ENCODE results near the gene ZMYND8.
"Not testable (repeated sequence)": the region's sequence is repeated elsewhere in the genome, so short reads cannot be mapped to it uniquely, and the experiment has no call there.

ZMYND8 gene

GRCh38 chr20:47310729-47311128, 45.8 kb downstream of the ZMYND8 start:
- DNase-seq (ENCODE audit: low spot score), result no peak

DNA sequence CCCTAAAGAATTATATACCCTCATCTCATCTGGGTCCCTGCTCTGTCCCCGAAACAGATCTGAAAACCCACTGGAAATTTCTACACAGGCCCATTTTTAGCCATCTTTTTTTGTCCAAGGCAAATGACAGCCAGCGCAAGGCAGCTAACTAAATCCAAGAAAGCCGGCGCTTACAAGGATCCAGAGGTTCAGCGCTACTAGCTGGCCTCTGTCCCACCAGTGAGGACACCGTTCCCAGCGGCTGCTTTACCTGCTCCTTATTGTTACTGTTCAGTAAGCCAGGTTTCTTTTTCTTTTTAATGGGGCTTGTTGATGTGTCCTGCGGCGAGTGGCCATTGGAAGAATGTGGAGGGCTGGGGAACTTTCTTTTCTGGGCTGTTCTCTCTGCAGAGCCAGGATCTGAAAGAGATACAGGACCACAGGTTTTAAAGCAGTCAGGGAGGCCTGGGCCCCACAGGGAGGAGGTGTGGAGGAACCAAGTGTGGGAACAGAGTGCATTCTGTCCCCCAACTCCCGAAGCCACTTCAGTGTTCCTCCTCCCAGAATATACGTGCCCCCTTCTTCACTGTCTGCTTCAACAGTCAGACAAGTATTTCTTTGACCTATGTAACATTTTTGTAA, 46.6 kb downstream of the ZMYND8 start:
- no peak for DNase-seq (ENCODE audit: low spot score)

DNA sequence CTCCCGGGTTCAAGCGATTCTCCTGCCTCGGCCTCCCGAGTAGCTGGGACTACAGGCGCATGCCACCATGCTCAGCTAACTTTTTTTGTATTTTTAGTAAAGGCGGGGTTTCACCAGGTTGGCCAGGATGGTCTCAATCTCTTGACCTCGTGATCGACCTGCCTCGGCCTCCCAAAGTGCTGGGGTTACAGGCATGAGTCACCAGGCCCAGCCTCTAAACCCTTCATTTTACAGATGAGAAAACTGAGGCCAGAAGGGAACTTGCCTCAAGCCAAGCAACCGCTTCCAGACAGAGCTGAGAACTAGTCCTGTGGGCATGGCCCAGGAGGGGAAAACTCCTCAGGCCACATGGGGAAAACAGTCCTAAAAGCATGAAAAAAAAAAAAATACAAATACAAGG, 47.1 kb downstream of the ZMYND8 start:
- no peak for DNase-seq (ENCODE audit: low spot score)

DNA sequence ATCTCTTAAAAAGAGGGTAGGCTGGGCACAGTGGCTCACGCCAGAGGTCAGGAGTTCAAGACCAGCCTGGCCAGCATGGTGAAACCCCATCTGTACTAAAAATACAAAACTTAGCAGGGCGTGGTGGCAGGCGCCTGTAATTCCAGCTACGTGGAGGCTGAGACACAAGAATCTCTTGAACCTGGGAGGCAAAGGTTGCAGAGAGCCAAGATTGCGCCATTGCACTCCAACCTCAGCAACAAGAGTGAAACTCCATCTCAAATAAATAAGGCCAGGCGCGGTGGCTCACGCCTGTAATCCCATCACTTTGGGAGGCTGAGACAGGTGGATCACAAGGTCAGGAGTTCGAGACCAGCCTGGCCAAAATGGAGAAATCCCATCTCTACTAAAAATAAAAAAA, 48.9 kb downstream of the ZMYND8 start:
- DNase-seq (ENCODE audit: low spot score), result not testable (repeated sequence)

DNA sequence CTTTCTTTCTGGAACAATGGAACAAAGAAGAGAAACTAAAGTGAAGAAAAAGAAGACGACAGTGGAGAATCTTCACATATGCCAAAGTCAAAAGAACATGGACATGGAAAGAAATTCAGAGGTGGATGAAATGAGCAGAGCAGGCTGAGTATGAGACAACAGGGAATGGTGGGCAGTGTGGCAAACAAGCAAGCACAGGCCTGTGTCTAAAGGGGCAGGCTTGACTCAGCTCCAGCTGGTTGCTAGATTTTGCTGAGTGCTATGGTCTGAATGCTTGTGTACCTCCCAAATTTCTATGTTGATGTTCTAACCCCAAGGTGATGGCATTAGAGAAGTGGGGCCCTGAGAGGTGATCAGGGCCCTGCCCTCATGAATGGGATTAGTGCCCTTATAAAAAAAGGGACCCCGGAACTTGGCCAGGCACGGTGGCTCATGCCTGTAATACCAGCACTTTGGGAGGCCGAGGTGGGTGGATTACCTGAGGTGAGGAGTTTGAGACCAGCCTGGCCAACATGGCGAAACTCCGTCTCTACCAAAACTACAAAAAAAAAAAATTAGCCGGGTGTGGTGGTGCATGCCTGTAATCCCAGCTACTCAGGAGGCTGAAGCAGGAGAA, 49.6 kb downstream of the ZMYND8 start:
- DNase-seq (ENCODE audit: low spot score), result no peak

- DNase-seq (ENCODE audit: low spot score), result no peak
Observed at GRCh38 chr20:47306095-47306494, 50.4 kb downstream of the ZMYND8 start.

- DNase-seq (ENCODE audit: low spot score), result no peak
Observed at GRCh38 chr20:47305667-47306066, 50.8 kb downstream of the ZMYND8 start.

- DNase-seq (ENCODE audit: low spot score), result no peak
Observed at GRCh38 chr20:47304287-47304686, 52.2 kb downstream of the ZMYND8 start.

DNA sequence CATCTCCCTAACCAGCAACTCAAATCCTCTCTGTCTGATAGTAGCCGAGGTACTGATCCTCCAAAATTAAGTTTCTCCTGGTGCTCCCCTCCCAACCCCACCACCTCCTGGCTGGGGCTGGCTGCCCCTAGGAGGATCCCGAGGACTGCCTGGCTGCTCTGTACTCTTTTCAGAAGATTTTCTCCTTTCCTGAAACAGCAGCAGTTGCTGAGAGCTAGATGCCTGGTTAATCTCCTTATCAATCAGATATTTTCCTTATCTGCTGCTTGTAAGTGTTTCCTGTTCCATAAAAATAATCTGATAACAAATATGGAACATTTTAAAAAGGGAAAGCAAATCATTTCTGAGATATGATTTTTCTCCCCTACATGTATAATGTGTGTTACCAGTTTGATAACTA, 52.8 kb downstream of the ZMYND8 start:
- no peak for DNase-seq (ENCODE audit: low spot score)

DNA sequence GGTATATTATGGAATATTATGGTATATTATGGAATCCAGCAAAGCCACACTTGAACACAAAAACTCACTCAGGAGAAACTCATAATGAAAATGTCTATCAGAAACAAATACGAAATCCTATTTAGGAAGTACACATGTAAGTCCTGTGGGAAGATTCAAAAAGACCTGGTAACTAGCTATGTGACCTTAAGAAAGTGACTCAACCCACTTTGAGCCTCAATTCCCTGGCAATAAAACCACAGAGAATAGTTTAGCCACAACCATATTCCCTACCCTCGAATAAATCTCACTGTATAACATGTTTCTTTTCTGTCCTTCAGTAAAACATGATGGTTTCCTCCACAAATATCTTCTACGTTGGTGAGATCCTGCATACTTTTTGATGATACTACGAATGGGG, 56.4 kb downstream of the ZMYND8 start:
- no peak for DNase-seq (ENCODE audit: low spot score)

GRCh38 chr20:47298624-47299023, 57.9 kb downstream of the ZMYND8 start:
- DNase-seq (ENCODE audit: low spot score), result no peak

GRCh38 chr20:47297746-47298145, 58.8 kb downstream of the ZMYND8 start:
- no peak for DNase-seq (ENCODE audit: low spot score)

- no peak for DNase-seq (ENCODE audit: low spot score)
Observed at GRCh38 chr20:47296950-47297349, 59.5 kb downstream of the ZMYND8 start.

- DNase-seq (ENCODE audit: low spot score), result no peak
Observed at GRCh38 chr20:47295921-47296426, 60.5 kb downstream of the ZMYND8 start.

DNA sequence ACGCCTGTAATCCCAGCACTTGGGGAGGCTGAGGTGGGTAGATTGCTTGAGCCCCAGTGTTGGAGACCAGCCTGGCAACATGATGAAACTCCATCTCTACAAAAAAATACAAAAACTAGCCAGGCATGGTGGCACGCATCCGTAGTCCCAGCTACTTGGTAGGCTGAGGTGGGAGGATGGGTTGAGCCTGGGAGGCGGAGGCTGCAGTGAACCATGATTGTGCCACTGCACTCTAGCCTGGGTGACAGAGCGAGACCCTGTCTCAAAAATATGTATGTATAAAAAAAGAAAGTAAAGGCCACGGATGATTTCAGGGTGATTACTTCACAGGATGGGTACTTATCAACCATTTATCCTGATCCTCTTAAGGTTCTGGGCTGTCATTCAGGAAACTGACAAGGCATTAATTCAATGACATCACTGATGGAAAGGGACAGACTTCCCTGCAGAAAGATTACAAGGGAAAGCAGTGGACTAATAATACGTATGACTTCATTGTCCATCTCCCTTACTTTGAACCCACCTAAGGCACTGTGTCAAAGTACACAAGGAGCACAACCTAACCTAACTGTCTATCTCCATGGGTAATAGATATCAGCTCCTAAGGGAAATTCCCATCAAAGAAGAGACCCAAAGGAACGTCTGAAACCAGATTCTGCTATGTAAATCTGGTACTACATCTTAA, 61.2 kb downstream of the ZMYND8 start:
- no peak for DNase-seq (ENCODE audit: low spot score)

- DNase-seq (ENCODE audit: low spot score), result no peak
Observed at GRCh38 chr20:47293631-47294030, 62.9 kb downstream of the ZMYND8 start.

GRCh38 chr20:47292581-47292980, 63.9 kb downstream of the ZMYND8 start:
- no peak for DNase-seq (ENCODE audit: low spot score)

DNA sequence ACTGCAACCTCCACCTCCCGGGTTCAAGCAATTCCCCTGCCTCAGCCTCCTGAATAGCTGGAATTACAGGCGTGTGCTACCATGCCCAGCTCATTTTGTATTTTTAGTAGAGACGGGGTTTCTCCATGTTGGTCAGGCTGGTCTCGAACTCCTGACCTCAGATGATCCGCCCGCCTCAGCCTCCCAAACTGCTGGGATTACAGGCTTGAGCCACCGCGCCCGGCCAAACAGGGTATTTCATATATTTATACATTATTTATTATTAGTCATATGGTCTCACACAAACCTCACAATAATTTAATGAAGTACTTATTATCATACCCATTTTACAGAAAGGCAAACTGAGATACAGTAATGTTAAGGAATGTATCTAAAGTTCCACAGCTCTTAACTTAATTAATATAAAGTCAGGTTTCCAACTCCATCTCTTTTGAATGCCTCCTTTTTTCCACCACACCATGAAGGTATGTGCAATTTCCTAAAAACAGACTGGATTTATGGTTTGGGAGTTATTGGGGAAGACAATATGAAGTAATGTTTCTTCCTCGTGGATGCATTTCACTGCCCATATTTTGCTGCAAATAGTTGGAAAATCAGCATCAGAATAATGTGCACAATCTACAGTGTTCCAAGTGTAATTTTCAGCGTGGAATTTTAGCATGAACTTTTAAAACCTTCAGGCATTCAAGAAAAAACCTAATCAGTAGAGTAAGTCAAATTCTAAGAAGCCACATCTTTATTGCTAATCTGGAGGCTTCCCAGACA, 65.7 kb downstream of the ZMYND8 start:
- DNase-seq (ENCODE audit: low spot score), result no peak

DNA sequence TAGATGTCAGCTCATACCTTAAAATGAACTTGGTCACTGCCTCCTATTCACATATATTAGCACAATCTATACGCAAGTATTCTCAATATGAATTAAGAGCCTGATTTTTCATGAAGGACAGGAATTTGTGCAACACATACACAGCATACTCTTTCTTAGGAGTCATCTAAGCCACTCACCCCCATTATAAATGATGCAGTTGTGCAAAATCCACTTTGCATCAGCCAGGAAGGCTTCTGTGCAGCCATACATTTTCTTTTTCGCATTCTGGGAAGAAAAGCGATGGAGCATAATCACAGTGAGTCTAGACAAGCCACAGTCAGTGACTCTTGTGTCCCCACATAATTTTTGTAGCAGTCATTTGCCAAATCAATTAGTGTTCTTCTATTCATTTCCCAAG, 66.5 kb downstream of the ZMYND8 start:
- DNase-seq (ENCODE audit: low spot score), result no peak

- DNase-seq (ENCODE audit: low spot score), result no peak
Observed at GRCh38 chr20:47289096-47289495, 67.4 kb downstream of the ZMYND8 start.

DNA sequence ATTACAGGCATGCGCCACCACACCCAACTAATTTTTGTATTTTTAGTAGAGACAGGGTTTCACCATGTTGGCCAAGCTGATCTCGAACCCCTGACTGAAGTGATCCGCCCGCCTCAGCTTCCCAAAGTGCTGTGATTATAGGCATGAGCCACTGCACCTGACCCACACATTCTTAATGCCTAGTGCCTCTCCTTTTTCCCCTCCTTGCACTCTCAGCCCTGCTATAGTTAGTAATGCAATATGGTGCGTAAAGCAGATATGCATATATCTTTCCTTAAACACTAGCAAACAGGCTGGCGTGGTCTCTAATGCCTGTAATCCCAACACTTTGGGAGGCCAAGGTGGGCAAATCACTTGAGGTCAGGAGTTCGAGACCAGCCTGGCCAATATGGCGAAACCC, 68.0 kb downstream of the ZMYND8 start:
- not testable (repeated sequence) for DNase-seq (ENCODE audit: low spot score)

DNA sequence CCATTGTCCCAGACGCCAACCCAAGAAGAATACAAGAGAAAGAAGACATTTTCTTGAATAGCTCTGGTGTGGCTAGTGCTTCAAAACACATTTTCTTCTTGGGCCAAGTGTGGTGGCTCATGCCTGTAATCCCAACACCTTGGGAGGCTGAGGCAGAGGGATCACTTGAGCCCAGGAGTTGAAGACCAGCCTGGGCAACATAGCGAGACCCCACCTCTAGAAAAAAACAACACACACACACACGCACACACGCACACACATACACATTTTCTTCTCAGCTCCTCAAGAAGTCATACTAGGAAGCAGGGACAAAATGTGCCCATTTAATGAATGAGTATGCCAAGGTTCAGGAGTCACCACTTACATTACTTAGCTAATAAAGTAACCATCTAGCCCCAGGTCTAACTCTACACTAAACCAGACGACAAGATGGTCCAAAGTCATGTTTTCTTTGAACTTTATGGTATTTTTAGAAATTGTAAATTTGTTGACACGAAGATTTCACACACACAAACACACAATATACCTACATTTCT, 68.8 kb downstream of the ZMYND8 start:
- DNase-seq (ENCODE audit: low spot score), result no peak
